CD4-positive, CD25-positive, alpha-beta regulatory T cell (primary cell): ENCODE measurements around the gene PACSIN1. TPM values are rescaled to one million over a fixed set of nuclear protein-coding genes. Genes with fewer than 3 reads are reported as not detected.

Experiments
- ATAC-seq, 2 donors: fragments of 150-1000 bp; cut with Tn5 transposase; one replicate each; pipeline ENCODE4 v1.10.0; 2021; ENCODE audit warnings: low read depth in 2 of 2, moderate number of reproducible peaks in 2 of 2, moderate library complexity in 1 of 2
- DNase-seq, 3 donors: peaks; one replicate each; pipeline versions ENCODE4 v3.0.0 to v3.0.0-alpha.2; 2012 to 2022; ENCODE audit warnings: mixed read lengths in 1 of 3
- H3K27ac ChIP-seq: one replicate; pipeline ENCODE4 v1.7.0; 2013; ENCODE audit warnings: mild to moderate bottlenecking, low read length; ENCODE audit not compliant: insufficient read depth, poor library complexity, severe bottlenecking
- H3K27me3 ChIP-seq: one replicate; pipeline ENCODE4 v1.7.0; 2013; ENCODE audit warnings: low read length; ENCODE audit not compliant: control insufficient read depth, insufficient read depth
- H3K36me3 ChIP-seq: one replicate; pipeline ENCODE4 v1.7.0; 2013; ENCODE audit warnings: mild to moderate bottlenecking, low read length, moderate library complexity; ENCODE audit not compliant: control insufficient read depth, insufficient read depth
- H3K4me1 ChIP-seq: 2 replicates; pipeline ENCODE4 v1.7.0; 2013; ENCODE audit warnings: mild to moderate bottlenecking, low read length; ENCODE audit not compliant: insufficient read depth, control insufficient read depth, poor library complexity, severe bottlenecking
- H3K4me3 ChIP-seq: one replicate; pipeline ENCODE4 v1.7.0; 2013; ENCODE audit warnings: low read depth, mild to moderate bottlenecking, low read length, moderate library complexity
- H3K9me3 ChIP-seq, 2 experiments: 1 replicate in 1 of 2; 2 replicates in 1 of 2; pipeline ENCODE4 v1.7.0; 2013; ENCODE audit warnings: low read length in 2 of 2, mild to moderate bottlenecking in 1 of 2, moderate library complexity in 1 of 2; ENCODE audit not compliant: control insufficient read depth in 2 of 2
- H3K27ac Mint-ChIP-seq, 3 donors: one replicate each; pipeline ENCODE4 v1.8.0; 2020 to 2022; ENCODE audit warnings: mild to moderate bottlenecking in 3 of 3, mixed read lengths in 3 of 3, moderate library complexity in 2 of 3
- H3K27me3 Mint-ChIP-seq: one replicate; pipeline ENCODE4 v1.8.0; 2022; ENCODE audit warnings: mild to moderate bottlenecking, mixed read lengths
- H3K36me3 Mint-ChIP-seq: one replicate; pipeline ENCODE4 v1.8.0; 2020; ENCODE audit warnings: mixed read lengths
- H3K4me1 Mint-ChIP-seq, 4 donors: one replicate each; pipeline ENCODE4 v1.8.0; 2020 to 2022; ENCODE audit warnings: mixed read lengths in 4 of 4, mild to moderate bottlenecking in 1 of 4
- H3K4me3 Mint-ChIP-seq, 4 donors: one replicate each; pipeline ENCODE4 v1.8.0; 2020 to 2022; ENCODE audit warnings: mild to moderate bottlenecking in 4 of 4, mixed read lengths in 4 of 4, moderate library complexity in 3 of 4
- H3K9me3 Mint-ChIP-seq, 7 donors: one replicate each; pipeline ENCODE4 v1.8.0; 2020 to 2022; ENCODE audit warnings: mixed read lengths in 7 of 7, mild to moderate bottlenecking in 3 of 7, moderate library complexity in 2 of 7
- polyA plus RNA-seq, 4 donors: library from polyadenylated mRNA; unstranded; fragments of 300-500 nt; fragmentation: Illumina TruSeq; gene quantifications; one replicate each; pipeline ENCODE4 v1.2.3, GENCODE V29; 2021
- total RNA-seq: library from RNA; stranded (reverse); gene quantifications from one replicate; pipeline ENCODE4 v1.2.3, GENCODE V29; 2022

The PACSIN1 gene
- total and polyA plus RNA-seq, 5 donors from 2014 or later = 0.14 to 1.7 (median 0.38) TPM

GRCh38 chr6:34524971-34525370 lies 59.1 kb downstream of the PACSIN1 start:
- no peak for DNase-seq
- Histone ChIP-seq H3K36me3 (no peaks in the 10 kb centered on the region), H3K4me3 (no peak overlapping the region), H3K27ac (no peak overlapping the region), H3K27me3 (no peaks in the 10 kb centered on the region), H3K9me3 (no peaks in the 10 kb centered on the region), H3K4me1 (peaks cover 5% of the 10 kb centered on the region)
- no peak overlapping the region for H3K27ac Mint-ChIP-seq
- no peaks in the 10 kb centered on the region for H3K9me3 Mint-ChIP-seq
- peak overlapping the region in 1 of 4 donors; percentile 23 for H3K4me3 Mint-ChIP-seq
- H3K27me3 Mint-ChIP-seq = peaks cover 6% of the 10 kb centered on the region
- no peak for ATAC-seq
- no peaks in the 10 kb centered on the region for H3K36me3 Mint-ChIP-seq
- peaks cover 0 to 8% (median 1%) of the 10 kb centered on the region in 4 donors for H3K4me1 Mint-ChIP-seq

GRCh38 chr6:34525431-34526175 lies 59.7 kb downstream of the PACSIN1 start:
- no peak for DNase-seq
- Mint-ChIP-seq H3K36me3 (no peaks in the 10 kb centered on the region), H3K4me3 (peak overlapping the region in 1 of 4 donors; percentile 26), H3K27ac (no peak overlapping the region), H3K9me3 (no peaks in the 10 kb centered on the region), H3K27me3 (peaks cover 4% of the 10 kb centered on the region), H3K4me1 (peaks cover 0 to 8% (median 1%) of the 10 kb centered on the region in 4 donors)
- H3K36me3 ChIP-seq = no peaks in the 10 kb centered on the region
- H3K27me3 ChIP-seq = no peaks in the 10 kb centered on the region
- H3K4me1 ChIP-seq = peaks cover 5% of the 10 kb centered on the region
- H3K9me3 ChIP-seq = no peaks in the 10 kb centered on the region
- H3K4me3 ChIP-seq = no peak overlapping the region
- no peak overlapping the region for H3K27ac ChIP-seq
- ATAC-seq = no peak

GRCh38 chr6:34526241-34526972 lies 60.5 kb downstream of the PACSIN1 start:
- Histone ChIP-seq H3K36me3 (no peaks in the 10 kb centered on the region), H3K4me1 (peaks cover 5% of the 10 kb centered on the region), H3K4me3 (peak overlapping the region; percentile 62), H3K27ac (peak overlapping the region; percentile 2), H3K9me3 (no peaks in the 10 kb centered on the region), H3K27me3 (no peaks in the 10 kb centered on the region)
- DNase-seq (no peak), ATAC-seq (no peak)
- no peaks in the 10 kb centered on the region for H3K36me3 Mint-ChIP-seq
- H3K4me1 Mint-ChIP-seq = peaks cover 0 to 8% (median 1%) of the 10 kb centered on the region in 4 donors
- H3K27me3 Mint-ChIP-seq = peaks cover 4% of the 10 kb centered on the region
- H3K9me3 Mint-ChIP-seq = no peaks in the 10 kb centered on the region
- no peak overlapping the region for H3K4me3 Mint-ChIP-seq
- peak overlapping the region in 1 of 3 donors; percentile 46 for H3K27ac Mint-ChIP-seq

GRCh38 chr6:34526992-34527728 lies 61.3 kb downstream of the PACSIN1 start:
- H3K27me3 Mint-ChIP-seq = peaks cover 4% of the 10 kb centered on the region
- H3K36me3 Mint-ChIP-seq = no peaks in the 10 kb centered on the region
- no peaks in the 10 kb centered on the region for H3K9me3 ChIP-seq
- H3K27ac ChIP-seq = no peak overlapping the region
- ATAC-seq (peak; percentile 95 to 98), DNase-seq (peak; percentile 91 to 95 (median 94))
- no peaks in the 10 kb centered on the region for H3K9me3 Mint-ChIP-seq
- H3K4me3 ChIP-seq = peak overlapping the region; percentile 62
- H3K4me1 ChIP-seq = peaks cover 5% of the 10 kb centered on the region
- no peaks in the 10 kb centered on the region for H3K27me3 ChIP-seq
- peak overlapping the region in 3 of 4 donors; percentile 33 to 70 (median 56) for H3K4me3 Mint-ChIP-seq
- peaks cover 0 to 8% (median 1%) of the 10 kb centered on the region in 4 donors for H3K4me1 Mint-ChIP-seq
- H3K27ac Mint-ChIP-seq = peak overlapping the region in 2 of 3 donors; percentile 38 to 46
- H3K36me3 ChIP-seq = no peaks in the 10 kb centered on the region

GRCh38 chr6:34527751-34528670 lies 62.1 kb downstream of the PACSIN1 start:
- H3K4me1 ChIP-seq = peaks cover 5% of the 10 kb centered on the region
- ATAC-seq = no peak
- H3K9me3 ChIP-seq = no peaks in the 10 kb centered on the region
- Mint-ChIP-seq H3K36me3 (no peaks in the 10 kb centered on the region), H3K4me3 (peak overlapping the region in 3 of 4 donors; percentile 5 to 70 (median 58)), H3K27ac (peak overlapping the region in 1 of 3 donors; percentile 38), H3K4me1 (peaks cover 0 to 8% (median 1%) of the 10 kb centered on the region in 4 donors), H3K27me3 (peaks cover 4% of the 10 kb centered on the region), H3K9me3 (no peaks in the 10 kb centered on the region)
- H3K4me3 ChIP-seq = no peak overlapping the region
- H3K27ac ChIP-seq = no peak overlapping the region
- peak in 1 of 3 donors; percentile 4 for DNase-seq
- no peaks in the 10 kb centered on the region for H3K27me3 ChIP-seq
- no peaks in the 10 kb centered on the region for H3K36me3 ChIP-seq

- Mint-ChIP-seq H3K36me3 (no peaks in the 10 kb centered on the region), H3K27me3 (peaks cover 4% of the 10 kb centered on the region), H3K27ac (no peak overlapping the region), H3K4me1 (peaks cover 0 to 8% (median 1%) of the 10 kb centered on the region in 4 donors), H3K4me3 (no peak overlapping the region), H3K9me3 (no peaks in the 10 kb centered on the region)
- no peaks in the 10 kb centered on the region for H3K36me3 ChIP-seq
- no peak for DNase-seq
- no peak for ATAC-seq
- H3K27me3 ChIP-seq = no peaks in the 10 kb centered on the region
- H3K27ac ChIP-seq = no peak overlapping the region
- peaks cover 5% of the 10 kb centered on the region for H3K4me1 ChIP-seq
- no peak overlapping the region for H3K4me3 ChIP-seq
- no peaks in the 10 kb centered on the region for H3K9me3 ChIP-seq
Observed at GRCh38 chr6:34528996-34529664, 63.3 kb downstream of the PACSIN1 start.
